NCI-H526 treated with DMSO at 0.1 percent for 48 hours (cell line): Measurements from ENCODE around the gene GDPD4.

ENCODE experiments used
- DNase-seq: peaks from one replicate; lab custom pipeline; 2025; lab: John Stamatoyannopoulos, UW

GDPD4 gene

DNA sequence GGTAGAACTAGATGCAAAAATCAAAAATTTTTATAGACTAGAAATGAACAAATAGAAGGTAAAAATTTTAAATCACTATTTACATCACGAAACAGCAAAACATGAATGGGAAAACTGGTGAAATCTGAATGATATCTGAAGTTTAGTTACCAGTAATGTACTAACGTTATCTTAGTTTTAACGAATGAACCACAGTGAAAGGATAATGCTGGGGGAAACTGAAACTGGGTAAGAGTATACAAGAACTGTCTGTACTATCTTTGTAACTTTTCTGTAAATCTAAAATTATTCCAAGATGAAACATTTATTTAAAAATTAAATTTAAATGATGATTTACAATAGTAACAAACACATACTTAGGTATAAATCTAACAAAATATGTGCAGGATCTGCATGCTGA lies 7.4 kb downstream of the GDPD4 start:
- no peak for DNase-seq

DNA sequence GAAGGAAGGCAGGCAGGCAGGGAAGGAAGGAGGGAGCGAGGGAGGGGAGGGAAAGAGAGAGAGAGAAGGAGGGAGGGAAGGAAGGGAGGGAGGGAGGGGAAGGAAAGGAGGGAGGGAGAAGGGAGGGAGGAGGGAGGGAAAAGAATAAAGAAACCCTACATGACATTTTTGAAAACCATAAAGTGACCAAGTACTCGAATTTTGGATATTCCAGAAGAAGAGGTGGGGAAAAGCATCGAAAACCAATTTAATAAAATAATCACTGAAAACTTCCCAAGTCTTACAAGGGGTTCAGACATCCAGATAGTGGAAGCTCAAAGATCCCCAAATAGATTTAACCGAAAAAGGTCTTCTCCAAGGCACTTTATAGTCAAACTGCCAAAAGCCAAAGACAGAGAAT lies 11.7 kb downstream of the GDPD4 start:
- DNase-seq, result no peak

DNA sequence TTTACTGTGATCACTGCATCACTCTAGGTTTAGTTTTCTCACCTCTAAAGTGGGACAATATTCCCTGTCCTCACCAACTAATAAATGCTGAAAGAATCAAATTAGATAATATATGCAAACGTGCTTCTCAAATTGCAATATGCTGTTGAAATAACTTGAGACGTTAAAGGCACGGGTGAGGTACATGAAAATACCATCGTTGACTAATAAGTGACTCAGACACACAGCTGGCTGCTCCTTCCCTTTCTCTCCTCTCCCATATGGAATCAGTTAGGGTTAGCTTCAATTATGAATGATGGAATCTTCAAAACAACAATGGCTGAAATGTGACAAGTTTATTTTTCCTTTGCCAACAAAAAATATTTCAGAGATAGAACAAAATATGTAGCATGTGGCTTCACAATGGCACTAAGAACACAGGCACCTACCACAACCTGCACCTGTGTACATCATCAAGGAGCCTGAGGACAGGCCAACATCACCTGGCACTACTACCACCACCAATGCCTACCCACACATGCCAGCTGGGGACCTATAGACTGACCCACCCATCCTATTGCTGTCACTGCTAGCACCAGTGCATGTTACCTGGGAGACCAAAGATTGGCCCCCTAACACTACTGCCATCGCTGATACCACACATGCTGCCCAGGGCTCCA lies 13.7 kb downstream of the GDPD4 start:
- DNase-seq, result no peak

DNA sequence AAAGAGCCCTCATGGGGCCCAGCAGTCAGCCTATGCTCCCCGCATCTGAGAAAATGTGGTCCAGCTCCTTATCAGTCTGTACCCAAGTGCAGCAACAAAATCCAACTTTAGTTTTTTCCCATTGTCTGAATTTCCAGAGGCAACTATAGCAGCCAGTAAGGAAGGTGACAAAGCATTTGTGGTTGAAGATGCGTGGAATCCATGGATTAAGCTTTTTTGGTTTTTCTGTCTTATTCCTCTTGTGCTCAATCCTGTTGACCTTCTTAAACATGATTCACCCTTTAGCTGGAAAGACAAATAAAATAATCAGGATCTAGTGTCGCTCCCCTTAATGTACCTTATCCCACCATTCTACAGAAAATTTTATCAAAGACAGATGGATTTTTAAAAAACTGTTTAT lies 14.3 kb downstream of the GDPD4 start:
- no peak for DNase-seq

DNA sequence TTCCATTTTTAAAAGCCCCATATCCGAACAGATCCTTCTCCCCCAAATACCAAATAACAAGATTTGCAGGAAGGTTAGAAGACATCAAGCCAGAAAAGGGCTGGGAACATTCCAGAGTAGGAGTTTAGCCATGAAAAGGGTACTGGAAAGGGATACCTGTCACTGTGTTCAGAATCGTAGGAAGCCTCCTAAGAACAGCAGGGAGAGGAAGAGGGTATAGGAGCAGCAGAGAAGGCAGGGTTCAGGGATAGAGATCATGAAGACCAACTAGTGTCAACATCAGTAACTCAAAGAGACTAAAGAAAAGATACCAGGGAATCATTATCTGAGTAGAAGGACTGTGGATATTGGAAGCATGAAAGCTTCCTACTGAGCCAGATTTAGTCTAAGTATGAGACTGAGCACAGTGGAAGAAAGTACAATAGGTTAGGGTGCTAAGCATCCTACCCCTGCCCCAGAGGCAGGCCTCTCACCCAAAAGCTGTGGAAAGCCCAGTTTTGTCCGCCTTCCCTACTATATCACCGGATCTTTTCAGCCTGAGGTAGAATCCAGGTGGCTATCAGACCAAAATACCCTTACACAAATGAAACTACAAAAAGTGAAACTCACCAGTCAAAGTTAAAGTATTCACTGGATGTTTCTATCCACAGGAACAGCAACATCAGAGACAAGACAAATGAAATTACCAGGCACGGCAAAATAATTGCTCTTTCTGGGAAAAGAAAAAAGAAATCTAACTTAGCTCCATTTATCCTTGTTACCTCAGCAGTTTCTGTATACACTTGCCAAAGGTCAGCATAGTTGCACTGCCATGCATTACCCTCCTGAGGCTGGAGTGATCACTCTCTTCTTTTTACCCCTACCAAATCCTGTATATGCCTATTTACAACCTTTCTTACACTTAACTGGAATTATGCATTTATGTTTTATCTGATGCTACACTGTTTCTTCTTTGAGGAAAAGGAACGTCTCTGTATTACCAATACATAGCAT lies 16.7 kb downstream of the GDPD4 start:
- no peak for DNase-seq

DNA sequence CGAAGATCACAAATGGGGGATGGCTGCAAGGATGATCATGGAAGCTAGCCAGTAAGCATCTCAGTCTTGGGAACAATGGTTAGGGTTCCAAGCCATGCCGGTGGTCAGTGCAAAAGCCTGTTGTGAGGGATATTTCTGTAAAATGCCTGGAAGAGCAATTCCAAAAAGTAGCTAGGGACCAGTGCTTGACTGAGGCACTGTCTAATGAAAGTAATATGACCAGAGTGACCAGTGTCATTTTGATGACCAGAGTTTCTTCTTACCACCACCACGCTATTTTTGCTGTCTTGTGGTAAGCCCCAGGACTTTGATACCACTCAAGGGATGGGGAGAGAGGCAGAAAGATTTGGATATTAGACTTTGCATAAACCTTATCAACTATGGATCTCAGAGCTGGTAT lies 18.4 kb downstream of the GDPD4 start:
- DNase-seq, result no peak

DNA sequence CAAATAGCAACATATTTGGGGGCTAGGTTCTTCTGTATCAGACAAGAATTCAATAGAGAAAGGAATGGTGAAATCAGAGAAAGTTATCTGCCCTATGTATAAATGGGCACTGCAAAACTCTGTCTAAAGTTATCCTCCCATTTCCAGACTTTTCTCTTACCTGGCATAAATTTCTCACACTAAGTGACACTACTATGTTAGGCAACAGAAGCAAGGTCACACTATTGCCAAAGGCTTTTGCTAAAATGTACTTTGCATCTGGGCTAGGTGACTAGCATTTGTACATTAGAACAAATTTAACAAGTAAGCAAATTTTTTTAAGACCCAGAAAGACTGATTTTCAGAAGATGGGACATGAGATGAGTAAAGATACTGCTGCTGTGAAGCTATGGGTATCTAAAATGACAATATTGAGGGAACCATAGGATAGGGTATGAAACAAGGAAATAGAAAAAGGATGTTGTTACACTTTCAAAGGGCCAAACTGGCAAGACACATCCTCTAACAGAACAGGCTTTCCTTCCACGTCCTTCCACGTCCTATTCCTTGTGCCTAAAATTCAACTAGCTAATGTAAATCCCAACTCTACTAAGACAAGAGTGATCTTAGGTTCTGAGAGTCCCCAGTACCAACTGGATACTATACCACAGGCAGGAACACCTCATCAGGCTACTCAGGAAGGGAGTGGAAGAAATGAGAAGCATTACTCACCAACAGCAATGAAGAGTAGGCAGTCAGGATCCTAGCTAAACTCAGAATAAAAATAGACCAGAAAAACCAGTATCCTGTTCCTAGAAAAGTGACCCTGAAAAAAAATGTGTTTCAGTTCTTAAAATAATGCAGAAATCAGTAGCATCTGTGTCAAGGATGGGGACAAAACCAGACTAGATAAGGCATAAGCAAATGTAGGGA lies 22.6 kb downstream of the GDPD4 start:
- DNase-seq, result no peak

DNA sequence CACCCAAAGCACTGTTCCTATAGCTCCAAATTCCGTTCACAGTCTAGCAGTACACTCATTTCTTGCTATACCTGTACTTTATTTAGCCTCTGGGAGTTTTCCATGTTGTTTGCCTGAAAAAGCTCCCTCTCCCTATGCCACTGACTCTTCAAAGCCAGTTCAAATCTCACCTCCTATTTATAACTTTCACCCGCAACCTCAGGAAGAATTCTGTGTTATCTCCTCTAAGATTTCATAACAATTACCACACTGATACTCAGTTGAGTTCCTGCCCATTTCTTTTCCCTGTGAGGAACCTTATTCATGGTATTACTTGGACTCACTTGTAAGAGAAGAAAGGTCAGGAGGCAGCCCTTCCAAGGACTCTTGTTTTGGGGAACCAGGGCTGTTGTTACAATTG lies 25.2 kb downstream of the GDPD4 start:
- no peak for DNase-seq

DNA sequence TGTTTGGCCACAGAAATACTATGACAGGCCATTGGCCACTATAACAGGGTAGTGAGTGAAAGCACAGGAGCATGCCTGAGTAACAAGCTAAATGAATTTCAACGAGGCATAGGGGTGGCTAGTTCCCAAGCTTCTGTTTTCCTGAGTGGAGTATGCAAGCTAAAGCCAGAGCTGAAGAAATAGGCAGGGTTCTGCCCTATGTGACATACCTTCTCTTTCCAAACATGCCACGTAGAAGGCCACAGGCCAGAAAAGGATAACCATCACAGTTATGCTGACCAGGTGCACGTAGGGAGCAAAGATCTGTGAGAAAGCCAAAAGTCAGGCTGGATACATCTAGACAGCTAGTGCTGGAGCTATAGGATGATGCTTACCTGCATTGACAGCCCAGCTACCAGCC lies 30.6 kb downstream of the GDPD4 start:
- DNase-seq, result no peak

DNA sequence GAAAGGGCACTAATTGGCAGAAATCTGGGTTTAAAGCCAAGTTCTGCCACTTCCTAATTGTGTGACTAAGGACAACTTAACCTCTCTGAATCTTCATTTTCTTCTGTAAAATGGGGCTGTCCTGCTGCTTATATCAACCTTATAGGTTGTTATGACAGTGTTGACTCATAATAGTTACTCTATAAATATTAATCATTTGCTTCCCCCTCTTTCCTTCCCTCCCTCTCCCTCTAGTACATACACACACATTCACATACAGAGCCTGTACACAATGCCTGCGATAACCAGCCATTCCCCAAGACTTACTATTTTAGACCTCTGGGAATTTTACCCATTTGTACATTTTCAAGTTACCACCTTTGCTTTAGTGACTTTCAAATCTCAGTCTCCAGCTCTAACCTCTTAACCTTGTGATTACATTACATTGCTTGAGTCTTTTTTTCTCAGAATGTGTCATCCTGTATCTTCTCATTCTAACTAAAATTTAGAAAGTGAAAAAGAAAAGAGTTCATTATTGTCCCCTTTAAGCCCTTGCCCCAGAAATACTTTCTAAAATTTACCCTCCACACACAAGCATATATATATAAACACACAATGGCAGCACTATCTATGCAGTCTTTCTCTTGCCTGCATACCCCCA lies 31.9 kb downstream of the GDPD4 start:
- no peak for DNase-seq

DNA sequence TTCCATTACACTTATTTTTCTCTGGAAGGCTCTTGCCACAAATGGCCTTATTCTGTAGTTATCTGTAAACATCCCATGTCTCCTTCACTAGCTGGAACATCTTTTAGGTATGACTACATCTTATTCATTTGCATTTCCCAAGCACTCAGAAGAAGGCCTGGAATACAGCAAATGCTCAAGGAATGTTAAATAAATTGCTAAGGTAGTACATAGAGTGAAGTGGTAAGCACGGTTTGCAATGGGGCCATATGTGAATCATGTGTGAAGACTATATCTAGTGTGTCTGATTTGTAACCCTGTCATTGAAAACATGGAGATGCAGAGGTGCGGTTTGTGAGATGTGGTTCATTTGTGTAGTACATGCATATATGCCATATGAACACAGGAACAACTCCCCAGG lies 33.5 kb downstream of the GDPD4 start:
- no peak for DNase-seq

DNA sequence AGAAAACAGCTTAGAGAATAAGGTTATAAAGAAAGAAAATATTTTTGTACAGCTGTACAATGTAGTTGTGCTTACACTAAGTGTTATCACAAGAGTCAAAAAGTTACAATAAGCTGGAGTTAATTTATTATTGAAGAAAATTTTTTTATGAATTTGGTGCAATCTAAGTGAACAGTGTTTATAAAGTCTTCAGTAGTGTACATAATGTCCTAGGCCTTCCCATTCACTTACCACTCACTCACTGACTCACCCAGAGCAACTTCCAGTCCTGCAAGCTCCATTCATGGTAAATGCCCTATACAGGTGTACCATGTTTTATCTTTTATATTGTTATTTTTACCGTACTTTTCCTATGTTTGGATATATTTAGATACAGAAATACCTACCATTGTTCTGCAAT lies 34.7 kb downstream of the GDPD4 start:
- no peak for DNase-seq

DNA sequence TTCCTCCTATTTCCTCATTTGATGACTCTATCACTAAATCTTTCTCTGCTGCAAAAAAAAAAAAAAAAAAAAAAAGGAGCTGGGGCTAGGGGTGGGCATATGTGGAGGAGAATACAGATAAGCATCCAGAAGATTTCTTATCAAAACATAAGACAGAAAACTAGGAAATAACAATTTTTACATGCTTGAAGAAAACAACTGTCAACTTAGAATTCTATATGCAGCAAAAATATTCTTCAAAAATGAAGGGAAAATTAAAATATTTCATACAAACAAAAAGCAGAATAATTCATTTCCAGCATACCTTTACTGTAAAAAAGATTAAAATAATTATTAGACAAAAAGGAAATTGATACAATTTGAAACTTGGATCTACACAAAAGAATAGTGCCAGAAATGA lies 38.7 kb downstream of the GDPD4 start:
- DNase-seq, result no peak

DNA sequence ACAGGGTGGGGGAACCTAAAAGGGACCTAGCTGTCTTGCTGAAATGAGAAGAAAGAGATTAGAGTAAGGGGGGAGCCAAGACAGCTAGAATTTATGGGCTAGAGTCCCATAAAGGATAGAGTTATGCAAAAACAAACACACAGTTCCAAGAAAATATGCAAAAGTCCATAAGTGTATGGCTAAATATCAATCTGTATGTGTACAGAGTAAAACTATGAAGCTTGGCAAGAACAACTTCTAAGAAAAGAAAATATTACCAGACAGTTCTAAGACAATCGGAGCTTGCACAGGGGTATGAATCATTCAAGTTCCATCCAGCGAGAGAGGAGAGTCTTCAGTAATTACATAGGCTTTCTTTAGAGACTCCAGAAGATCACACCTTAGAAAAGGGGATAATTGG lies 41.8 kb downstream of the GDPD4 start:
- no peak for DNase-seq

DNA sequence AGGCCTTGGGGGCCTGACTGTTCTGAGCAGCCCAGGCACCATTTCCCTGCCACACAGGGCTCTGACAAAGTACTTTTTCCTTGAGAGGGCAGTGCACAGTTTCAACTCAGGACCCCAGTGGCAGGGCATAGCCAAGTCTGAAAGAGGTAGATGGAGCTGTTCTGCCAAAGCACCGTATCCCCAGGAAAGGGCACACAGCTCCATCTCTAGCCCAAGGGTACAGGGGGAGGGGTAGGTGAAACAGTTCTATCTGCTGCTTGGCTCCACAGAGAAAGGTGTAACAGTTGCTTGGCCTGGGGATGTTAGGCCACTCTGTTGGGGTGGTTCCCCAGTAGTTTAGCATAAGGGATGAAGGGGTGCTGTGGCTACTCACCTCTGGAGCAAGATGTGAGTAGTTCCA lies 47.8 kb downstream of the GDPD4 start:
- no peak for DNase-seq

DNA sequence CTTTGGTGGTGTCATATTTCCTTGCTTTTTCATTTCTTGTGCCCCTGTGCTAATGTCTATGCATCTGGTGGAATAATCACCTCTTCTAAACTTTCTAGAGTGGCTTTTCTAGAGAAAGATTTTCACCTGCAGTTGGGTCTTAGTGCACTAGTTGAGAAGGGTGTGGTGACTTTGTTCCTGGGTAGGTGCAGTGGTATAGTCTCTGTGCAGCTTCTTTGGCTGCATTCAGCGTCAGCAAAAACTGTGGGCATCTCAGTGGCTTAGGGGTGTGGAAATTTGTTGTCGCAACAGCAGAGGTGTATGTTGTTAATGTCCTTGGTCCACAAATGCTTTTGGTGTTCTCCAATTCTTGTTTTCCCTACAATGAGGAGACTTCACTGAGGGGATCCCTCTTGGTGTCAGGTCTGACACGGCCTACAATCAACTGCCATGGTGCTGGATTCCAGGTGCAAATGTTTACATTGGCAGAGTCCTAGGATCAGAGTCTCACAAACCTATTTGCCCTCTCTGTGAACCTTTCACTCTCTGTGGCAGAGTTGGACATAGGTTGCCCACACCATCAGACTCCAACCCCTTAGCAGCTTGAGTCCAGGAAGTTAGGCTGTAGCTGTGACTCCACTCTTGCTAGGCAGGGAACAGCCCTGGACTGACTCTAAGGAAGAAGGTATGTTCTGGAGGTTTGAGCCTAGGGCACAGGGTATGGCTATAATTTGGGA lies 48.8 kb downstream of the GDPD4 start:
- no peak for DNase-seq

DNA sequence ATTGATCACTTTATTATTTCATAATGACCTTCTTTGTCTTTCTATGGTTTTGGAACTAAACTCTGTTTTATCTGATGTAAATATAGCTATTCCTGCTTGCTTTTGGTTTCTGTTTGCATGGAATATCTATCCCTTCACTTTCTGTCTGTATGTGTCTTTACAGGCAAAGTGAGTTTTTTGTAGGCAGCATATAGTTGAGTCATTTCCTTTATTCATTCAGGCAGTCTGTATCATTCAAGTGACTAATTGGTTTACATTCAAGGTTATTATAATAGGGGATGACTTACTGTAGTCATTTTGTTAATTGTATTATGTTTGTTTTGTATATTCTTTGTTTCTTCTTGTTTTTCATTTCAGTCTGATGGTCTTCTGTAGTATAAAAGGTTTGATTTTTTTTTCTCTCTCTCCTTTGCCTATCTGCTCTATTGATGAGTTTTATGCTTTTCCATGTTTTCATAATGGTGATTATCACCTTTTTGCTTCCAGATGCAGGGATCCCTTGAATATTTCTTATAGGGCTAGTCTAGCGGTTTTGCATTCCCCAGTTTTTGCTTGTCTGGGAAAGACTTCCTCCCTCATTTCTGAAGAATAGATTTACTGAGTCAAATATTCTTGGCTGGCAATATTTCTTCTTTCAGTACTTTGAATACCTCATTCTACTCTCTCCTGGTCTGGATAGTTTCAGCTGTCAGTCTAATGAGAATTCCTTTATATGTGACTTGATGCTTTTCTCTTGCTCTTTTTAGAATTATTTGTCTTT lies 50.4 kb downstream of the GDPD4 start:
- no peak for DNase-seq

DNA sequence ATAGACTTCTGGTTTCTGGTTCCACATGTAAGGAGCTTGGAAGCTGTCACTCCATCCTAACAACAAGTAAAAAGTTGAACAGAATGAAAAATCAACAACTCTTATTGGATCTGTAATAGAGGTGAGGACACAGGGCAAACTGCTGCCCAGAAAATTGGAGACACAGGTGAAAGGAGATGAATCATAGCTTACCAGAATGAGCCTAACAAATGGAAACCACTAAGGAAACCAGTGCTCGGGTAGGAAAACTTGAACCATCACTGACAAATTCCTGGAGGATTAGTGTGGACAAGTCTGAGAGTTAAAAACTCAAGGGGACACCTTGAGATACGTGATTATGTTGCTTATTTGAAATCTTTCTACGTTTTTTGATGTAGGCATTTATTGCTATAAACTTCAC lies 52.1 kb downstream of the GDPD4 start:
- no peak for DNase-seq

DNA sequence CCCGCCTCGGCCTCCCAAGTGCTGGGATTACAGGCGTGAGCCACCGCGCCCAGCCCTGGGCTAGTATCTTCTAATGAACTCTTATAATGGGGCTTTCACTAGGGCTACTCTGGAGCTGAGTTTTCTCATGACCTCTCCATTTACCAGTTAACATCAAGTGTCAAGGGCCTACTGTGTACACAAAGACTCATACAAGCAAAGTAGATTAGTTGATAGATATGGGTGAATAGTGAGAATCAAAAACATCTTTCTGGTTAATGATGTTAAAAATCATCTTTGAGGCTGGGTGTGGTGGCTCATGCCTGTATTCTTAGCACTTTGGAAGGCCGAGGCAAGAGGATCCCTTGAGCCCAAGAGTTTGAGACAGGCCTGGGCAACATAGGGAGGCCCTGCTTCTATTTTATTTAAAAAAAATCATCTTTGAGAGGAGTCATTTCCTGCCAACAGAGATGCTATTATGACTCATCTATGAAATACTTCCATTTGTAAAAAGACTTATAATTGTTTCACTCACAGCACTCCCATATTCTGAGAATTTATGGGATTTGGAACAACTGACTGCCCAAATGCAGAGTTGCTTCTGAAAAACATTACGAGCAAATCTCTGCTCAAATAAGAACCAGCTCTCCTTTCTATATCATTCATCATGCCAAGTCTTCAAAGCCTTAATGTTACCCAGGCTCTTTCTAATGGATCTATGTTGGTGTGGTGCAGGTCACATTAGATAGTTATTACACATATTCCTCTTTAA lies 57.0 kb downstream of the GDPD4 start:
- DNase-seq, result no peak

DNA sequence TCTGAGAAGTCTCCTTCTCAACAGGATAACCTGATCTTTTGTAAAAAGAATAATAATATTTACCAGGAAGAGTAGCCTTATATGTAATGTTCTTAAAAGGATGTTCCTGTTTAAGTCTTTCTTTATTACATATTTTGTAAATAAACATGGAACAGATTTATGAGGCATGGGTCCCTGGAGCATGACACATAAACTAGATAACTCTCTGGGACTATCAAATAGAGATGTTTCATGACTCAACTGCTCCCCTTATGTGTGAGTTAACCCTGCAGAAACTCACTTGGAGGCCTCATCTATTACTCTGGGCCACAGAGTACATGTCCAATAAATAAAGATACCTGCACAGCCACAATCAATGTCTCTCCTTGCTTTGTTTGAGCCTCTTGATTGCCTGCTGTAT lies 64.6 kb downstream of the GDPD4 start:
- DNase-seq, result no peak
